Hindlimb muscle (tissue), 1 donor: ENCODE results near the gene HOXB7. TPM values are rescaled to one million over a fixed set of nuclear protein-coding genes. Genes with fewer than 3 reads are reported as not detected.

Source experiments
- DNase-seq: peaks from one replicate; pipeline ENCODE4 v3.0.0-alpha.2; 2013
- polyA plus RNA-seq: library from polyadenylated mRNA; unstranded; fragments of 120-200 nt; gene quantifications from one replicate; pipeline ENCODE4 v1.2.1, GENCODE V29; 2013; ENCODE audit not compliant: insufficient read length

Gene HOXB7
- polyA plus RNA-seq: 3.0 TPM

GRCh38 chr17:48610282-48611211 is at the start of gene HOXB7:
HOXB7 (minus strand) TSS chr17:48611017; CDS start chr17:48610918, 99 bp downstream.
- no peak for DNase-seq

DNA sequence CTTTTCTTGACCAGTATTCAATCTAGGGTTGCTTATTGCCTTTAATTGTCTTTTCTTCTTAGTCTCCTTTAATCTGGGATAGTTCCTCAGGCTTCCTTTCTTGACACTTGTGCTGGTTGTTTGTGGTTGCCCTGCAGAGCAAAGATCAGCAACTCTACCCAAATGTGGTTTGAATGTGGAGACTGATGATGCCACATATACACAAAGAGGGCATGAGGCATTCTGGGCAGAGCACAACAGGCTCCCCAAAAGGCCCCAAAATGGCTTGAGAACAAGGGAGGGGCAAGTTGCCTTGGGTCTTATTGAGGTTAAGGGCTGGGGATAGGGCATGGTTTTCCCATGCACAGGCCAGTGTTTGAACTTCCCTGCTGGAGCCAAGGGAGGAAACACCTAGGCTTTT is 45.1 kb upstream of the HOXB7 start:
- DNase-seq: no peak

- DNase-seq: no peak
Observed at GRCh38 chr17:48649741-48650140, 38.9 kb upstream of the HOXB7 start.

GRCh38 chr17:48647963-48648245 is 37.1 kb upstream of the HOXB7 start:
- no peak for DNase-seq

GRCh38 chr17:48647103-48647962 is 36.5 kb upstream of the HOXB7 start:
- no peak for DNase-seq

GRCh38 chr17:48646183-48647102 is 35.6 kb upstream of the HOXB7 start:
- DNase-seq: no peak

DNA sequence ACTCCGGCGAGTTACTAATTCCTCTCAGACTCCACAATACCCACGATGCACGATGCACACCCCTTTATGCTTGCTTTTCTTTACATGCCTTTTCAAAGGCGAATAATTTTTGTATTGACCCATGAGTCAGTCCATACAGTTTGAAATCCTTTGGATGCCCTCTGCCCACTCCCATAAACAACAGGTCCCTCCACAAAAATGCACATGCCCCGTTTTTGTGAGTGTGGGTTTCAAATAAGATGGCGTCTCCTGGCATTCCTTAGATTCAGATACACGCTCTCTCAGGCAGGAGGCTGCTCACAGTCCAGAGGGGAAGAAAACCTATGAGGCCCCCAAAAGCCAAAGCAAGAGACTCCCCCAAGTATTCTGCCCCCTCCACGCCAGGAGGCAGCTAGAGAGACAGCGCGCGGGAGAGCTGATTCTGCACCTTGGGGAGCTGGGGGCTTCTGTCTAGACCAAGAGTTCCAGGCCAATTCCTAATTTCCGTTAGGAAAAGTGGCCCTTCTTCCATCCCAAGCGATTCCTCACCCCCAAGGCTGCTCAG is 34.9 kb upstream of the HOXB7 start:
- no peak for DNase-seq

DNA sequence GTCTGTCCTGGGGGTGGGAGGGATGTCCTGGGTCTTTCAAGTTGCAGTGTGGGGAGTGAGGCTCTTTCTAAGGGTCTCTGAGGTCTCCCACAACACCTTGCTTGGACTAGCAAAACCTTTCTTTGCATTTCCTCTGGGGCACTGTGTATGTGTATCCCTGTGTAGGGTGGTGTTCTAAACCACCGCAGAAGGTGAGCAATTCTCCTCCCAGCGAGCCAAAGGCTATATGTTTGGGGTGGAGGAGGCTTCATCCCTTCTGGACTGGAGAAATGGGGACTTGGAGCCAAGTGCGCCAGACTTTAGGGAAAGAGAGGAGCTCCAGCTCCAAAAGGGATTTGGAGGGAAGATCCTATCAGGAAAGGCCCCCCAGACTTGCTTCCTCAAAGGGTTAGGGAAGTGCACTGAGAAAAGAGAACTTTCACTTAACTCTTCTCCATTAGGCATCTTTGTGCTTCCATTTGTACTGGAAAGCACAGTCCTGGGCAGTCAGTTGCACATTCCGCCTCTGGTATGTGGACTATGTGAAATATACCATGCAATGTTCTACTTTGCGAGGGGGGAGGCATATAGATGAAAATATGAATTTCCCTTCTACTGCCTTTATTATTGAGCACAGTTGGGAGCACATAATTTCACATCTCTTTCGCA is 34.2 kb upstream of the HOXB7 start:
- no peak for DNase-seq

DNA sequence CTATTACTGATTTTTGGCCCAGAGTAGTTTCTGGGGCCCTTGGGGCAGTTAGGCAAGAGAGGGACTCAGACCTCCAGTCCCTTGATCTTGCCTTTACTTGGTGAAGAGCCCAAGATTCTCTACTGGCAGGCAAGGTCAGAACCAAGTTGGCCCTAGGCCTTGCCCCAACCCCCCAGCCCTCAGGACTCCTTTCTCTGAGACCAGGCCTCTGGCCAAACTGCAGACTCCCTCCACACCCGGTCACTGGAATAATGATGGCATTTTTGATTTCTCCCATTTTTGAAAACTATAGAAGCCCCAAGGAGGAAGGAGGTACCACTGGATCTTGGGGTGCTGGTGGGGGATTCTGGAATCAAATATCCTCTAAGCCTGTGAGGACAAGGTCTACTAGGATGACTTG is 33.3 kb upstream of the HOXB7 start:
- DNase-seq: no peak

- DNase-seq: no peak
Observed at GRCh38 chr17:48643697-48644012, 32.8 kb upstream of the HOXB7 start.

DNA sequence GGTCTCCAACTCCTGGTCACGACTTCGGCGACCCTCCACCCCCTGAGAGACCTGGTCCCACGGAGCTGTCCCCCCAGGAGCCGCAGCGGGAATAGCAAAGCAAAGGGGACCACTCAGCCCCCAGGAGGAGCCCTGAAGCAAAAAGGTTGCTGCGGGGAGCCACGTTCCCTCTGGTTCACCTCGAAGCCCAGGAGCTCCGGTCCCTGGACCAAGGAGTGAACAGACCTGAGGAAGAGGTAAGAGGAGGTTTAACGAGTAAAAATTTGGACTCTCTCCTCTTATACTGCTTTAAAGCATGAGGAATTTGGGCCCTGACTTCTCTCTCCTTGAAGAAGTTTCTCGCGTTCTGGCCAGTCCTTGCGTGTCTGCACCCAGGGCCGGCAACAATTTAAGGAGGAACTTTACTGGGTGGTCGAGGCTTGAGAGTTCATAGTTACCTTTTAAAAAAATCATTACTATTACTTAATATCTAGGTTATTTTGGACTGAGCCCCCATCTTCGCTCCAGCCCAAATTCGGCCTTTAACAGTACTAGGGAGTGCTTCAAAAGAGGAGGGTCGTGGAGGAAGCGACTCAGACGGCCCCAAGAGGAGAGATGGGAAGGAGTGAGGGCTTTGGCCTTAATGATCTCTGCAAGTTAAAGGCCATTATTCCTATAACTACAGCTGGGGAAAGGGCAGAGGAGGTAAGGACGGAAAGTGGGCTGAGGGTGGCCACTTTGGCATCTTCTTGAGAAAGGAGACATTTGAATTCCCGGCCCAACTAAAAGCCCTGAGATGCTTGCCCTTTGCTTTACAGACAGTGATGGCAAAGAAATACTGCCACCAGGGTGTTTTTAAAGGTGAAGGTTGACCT is 32.3 kb upstream of the HOXB7 start:
- DNase-seq: no peak

DNA sequence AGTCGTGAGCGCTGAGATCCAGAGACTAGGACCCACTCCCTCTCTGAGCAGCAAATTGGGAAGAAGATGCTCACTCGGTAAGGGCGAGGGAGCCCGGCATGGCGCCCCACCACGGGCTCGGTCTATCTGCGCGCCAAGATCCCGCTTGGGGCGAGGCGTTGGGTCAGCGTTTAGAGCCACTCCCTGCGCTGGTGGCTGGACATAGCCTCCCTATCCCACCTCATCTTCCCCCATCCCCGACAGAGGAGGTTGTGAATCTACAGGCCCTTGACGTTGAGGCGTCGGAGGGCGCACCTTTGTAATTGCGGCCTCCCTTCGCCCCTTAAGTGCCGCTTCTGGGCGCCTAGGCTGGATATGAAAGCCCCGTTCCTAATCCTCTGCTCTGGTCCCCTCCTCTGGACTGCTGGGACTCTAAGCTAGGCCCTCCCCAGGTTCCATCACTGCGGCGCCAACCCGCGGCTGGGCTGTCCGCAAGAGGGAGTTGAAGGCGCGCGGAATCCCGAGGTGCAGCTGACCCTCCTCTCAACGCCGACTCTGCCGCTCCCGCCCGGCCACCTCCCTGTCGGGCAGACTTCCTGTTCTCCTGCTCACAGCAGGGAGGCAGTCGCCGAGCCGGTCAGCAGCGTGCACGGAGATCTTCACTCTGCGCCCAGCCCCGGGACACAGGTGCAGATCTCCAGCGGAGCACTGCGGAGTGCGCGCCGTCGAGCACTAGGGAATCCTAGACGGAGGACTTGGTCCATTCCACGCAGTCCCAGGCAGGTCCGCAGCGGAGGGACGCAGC is 31.4 kb upstream of the HOXB7 start:
- no peak for DNase-seq

DNA sequence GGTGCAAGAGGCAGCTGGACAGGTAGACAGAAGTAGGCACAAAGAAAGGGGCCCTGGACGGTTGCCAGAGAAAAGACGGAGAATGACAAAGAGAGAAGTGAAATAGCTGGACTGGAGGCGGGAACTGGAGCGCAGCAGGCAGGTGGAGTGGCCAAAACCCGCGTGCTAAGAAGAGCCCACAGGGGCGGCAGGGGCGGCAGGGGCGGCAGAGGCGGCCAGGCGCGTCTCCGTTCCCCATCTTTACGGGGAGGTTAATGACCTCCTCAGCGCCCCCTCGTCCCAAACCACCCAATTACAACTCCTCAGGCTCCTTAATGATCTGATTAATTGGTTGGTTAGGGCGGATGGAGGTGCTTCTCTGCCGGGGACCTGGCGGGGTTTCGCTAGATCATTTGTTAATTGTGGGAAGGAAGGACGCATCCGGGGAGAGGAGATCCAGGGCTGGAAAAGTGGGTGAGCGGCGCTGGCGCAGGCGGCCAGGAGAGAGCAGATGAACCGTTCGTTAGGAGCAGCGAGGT is 30.8 kb upstream of the HOXB7 start:
- DNase-seq: no peak

GRCh38 chr17:48640858-48641180 is 30.0 kb upstream of the HOXB7 start:
- no peak for DNase-seq

- no peak for DNase-seq
Observed at GRCh38 chr17:48639982-48640857, 29.4 kb upstream of the HOXB7 start.

GRCh38 chr17:48639136-48639535 is 28.3 kb upstream of the HOXB7 start:
- no peak for DNase-seq

GRCh38 chr17:48637323-48638260 is 26.8 kb upstream of the HOXB7 start:
- no peak for DNase-seq
